GM19438 (cell line): ENCODE measurements around the gene USP6NL.

Source experiments
- ATAC-seq: cut with Tn5 transposase; IDR thresholded peaks from one replicate; pipeline ENCODE4 v1.9.1; 2021; ENCODE audit warnings: low read depth; ENCODE audit not compliant: unreplicated experiment

The USP6NL gene

DNA sequence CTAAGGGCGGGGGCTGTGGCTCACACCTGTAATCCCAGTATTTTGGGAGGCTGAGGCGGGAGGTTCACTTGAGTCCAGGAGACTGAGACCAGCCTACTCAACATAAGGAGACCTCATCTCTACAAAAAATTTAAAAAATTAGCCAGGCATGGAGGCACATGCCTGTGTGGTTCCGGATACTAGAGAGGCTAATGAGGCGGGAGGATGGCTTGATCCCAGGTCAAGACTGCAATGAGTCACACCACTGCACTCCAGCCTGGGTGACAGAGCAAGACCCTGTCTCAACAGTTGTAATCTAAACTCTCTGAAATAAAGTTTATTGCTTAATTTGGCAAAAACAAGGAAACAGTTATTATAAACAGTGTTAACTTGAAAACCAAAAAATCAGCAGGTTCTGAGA, 123.3 kb downstream of the USP6NL start:
- ATAC-seq, result no peak

DNA sequence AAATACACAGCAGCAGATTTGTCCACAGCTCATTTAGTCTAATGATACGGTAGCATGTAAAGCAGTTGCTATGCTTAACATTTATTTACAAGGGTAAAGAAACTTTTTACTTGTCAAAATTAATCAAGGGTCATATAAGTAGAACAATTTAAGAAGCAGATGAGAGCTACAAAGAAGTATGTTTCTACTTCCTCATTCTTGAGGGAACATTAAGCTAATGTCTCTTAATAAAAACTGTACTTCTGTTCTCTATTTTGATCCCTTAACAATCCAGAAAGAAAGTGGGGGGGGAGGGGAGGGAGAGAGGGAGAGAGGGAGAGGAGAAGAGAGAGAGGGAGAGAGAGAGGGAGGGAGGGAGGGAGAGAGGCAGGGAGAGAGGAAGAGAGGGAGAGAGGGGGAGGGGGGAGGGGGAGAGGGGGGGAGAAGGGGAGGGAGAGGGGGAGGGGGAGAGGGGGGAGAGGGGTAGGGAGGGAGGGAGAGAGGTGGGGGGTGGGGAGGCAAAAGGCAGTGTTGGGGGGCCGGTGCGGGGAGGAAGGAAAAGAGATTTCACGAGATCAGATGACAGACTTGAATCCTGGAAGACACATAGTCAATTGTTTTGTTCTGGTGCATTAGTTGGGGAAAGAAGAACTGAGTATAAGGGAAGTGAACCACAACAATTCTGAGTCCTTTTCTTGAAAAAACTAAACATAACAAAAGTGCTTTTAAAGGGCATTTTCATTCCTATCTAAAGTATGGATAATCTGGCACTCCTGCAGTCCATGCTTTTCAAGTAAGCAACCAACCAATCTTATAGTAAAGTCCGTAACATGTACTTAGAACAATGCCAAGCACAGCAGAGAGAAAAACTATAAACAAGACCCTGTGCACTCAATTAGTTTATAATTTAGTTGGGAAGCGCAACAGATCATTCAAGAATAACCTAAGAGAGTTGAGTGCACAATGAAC, 128.0 kb downstream of the USP6NL start:
- no peak for ATAC-seq

DNA sequence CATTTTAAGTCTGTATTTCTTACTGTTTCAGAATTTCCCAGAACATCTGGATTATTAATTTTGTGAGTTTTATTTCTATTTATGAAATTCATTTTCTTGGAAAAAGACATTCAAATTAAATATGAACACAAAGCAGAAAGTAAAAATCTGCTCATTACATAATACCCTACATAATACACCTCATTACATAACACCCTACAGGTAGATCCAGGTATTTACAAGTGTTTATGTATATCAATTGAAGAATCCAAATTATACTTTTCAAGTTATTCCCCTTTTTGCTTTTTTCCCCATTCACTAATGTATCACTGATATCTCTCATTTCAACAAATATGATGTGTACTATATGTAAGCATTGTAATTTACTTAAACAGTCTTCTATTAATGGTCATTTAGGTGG, 129.1 kb downstream of the USP6NL start:
- no peak for ATAC-seq

DNA sequence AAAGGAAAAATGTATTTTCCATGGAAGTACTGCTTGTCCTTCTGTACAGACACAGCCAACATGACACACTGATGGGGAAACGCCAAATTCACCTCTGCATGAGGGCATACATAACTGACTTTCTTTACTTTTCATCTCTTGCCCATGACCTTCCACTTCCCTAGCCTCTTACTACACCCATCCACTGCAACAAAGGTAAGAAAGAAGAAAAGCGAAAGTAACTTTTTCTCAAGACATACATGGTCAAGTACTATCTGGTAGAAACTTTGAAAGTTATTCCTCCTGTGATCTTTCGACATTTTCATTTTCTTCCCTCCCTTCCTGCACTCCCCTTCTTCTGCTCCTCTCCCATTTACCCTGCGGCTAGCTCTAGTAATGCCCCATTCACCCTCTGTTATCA, 130.8 kb downstream of the USP6NL start:
- ATAC-seq, result no peak

- no peak for ATAC-seq
Measured at GRCh38 chr10:11479300-11479699, 132.2 kb downstream of the USP6NL start.

GRCh38 chr10:11478807-11479206, 132.6 kb downstream of the USP6NL start:
- ATAC-seq, result no peak

DNA sequence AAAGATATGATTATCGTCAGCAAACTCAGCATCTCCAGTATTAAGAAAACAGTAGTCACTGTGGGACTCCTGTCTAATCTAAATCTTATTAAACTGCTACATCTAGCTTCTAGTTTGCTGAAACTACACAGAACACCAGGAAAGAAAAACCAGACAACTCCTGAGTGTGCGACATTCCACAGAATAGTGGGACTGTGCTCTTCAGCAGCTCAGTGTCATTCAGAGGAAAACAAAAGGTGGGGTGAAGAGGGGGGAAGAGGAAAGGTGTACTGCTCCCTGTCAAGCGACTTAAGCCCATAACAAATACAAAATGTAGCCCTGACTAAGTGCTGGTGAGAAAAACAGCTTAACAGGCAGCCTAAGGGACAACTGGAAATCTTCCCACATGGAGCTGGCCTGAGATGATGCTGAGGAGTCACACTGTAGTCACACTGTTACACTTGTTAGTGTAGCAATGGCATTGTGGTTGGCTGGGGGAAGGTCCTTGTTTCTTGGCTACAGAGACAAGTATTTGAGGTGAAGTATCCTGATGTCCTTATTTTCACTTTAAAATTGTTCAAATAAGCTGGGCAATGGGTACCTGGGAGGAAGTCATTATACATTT, 135.5 kb downstream of the USP6NL start:
- no peak for ATAC-seq

DNA sequence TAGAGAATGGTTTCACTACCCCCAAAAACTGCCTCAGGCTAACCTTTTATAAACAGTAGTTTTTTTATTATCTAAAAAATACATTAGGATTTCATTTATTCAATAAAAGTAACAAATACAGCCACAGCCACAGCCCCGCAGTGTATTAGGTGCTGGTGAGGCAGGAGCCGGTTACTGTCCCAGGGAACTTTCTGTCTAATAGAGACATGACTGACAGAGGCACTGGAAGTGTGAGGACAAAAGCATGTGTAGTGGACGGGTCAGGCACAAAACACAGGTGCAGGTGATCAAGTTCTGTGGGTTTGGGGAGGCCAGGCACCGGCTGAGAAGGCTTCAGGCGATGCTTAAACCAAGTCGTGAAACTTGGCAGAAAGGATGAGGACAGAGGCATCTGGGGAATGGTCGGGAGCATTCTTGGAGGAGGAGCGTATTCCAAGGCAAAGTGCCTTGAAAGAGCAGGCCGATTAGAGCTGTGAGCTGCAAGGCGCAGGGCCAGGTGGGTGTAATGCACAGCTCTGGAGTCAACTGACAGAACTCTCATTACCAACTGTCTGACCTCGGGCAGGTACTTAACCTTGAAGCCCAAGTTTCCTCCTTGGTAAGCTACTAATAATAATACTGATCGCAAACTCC, 138.2 kb downstream of the USP6NL start:
- no peak for ATAC-seq

- ATAC-seq, result peak; percentile 76
Measured at GRCh38 chr10:11472158-11472753, 139.2 kb downstream of the USP6NL start.

DNA sequence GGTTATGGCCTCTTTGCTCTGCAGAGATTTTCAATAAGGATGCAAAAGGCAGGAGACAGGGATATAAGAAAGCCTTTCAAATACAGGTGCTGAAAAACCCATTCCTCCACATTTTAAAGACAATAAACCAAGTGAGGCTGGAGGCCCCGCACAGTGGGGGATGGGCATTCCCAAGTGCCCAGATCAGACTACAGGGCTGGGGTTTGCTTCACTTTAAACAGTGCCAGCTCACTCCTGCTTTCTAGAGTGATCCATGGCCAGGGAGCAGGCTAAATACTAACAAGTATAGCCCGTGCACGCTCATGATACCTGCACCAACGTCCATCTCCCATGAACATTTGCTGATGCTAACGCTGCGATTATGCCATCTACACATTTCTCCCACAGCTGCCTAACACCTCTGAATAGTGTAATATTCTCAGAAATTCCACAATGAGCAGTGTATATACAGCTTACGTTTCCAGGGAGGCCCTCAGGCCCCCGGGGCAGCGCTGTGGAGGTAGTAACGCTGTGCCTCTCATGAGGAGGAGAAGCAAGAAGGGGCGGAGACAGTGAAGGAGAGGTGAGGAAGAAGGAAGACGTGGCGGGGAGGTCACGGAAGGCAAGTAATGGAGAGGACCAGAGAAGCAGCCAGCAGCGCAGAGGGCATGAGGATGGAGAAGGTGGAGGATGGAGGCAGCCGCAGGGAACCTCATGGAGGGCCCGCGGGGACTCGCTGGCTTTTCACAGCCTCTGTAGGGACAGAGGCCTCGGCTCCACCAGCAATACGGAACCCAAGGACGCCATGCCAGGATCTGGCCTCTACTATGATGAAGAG, 141.7 kb downstream of the USP6NL start:
- ATAC-seq, result no peak

GRCh38 chr10:11468126-11468742, 143.2 kb downstream of the USP6NL start:
- no peak for ATAC-seq

- no peak for ATAC-seq
Measured at GRCh38 chr10:11465406-11465805, 146.0 kb downstream of the USP6NL start.

GRCh38 chr10:11463111-11463510, 148.3 kb downstream of the USP6NL start:
- no peak for ATAC-seq

DNA sequence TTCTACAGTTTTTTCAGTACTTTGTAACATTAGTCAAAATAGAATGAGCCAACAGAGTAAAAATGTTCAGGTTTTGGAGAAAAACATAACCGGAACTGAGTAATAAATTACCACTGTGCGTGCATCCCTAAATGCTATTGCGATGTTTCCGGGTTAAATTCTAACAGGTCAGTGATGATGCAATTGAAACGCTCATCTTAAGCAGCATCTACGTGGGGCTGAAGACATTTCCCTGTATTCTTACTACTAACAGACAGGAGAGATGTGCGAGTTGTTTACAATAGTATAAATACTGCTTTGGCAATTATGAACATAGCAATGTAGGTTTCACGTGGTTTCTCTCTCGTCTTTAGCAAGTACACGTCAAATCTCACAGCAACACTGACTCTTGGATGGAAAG, 149.4 kb downstream of the USP6NL start:
- no peak for ATAC-seq

- no peak for ATAC-seq
Measured at GRCh38 chr10:11457336-11457735, 154.1 kb downstream of the USP6NL start.

DNA sequence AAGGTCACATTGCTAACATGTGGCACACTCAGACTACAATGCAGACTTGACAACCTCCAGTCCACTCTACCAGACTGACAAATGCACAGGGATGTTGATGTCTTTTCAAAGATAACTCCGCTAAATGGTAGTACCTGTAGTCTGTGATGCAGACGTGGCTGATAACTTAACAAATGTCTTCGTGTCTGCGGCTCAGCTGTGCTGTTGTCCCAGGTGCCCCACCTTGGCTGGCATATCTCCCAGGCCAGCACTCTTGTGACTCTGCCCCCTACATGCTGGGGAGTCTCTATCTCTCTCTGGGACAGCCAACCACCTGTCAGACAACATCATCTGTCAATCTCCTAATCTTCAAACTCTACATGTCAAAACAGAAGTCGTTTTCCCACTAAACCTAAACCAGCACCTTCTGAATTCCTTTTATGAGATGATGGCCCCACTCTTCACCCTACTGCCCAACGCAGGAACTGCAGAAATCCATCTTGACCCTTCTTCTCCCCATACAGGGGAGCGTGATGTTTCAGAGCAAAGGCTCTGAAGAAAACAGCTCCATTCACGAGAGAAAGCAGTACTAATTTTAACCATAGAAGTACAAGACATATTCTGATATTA, 156.4 kb downstream of the USP6NL start:
- no peak for ATAC-seq

DNA sequence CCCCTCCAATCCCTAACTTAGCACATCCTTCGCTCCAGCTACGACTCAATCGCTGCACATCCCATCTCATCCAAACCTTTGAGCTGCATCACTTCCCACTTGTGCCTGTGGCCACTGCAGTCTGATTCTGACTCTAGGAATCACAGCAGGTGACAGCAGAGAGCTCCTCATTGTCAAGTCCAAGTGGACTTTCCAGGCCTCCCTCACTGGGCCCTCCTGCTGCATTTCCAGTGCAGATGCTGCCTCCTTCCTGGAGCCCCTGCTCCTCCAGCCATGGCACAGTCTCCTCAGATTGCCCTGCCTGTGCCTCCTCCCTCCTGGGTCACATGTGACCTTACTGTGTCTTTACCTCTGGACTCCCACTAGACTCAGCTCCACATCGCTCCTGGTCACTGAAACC, 157.3 kb downstream of the USP6NL start:
- ATAC-seq, result no peak

DNA sequence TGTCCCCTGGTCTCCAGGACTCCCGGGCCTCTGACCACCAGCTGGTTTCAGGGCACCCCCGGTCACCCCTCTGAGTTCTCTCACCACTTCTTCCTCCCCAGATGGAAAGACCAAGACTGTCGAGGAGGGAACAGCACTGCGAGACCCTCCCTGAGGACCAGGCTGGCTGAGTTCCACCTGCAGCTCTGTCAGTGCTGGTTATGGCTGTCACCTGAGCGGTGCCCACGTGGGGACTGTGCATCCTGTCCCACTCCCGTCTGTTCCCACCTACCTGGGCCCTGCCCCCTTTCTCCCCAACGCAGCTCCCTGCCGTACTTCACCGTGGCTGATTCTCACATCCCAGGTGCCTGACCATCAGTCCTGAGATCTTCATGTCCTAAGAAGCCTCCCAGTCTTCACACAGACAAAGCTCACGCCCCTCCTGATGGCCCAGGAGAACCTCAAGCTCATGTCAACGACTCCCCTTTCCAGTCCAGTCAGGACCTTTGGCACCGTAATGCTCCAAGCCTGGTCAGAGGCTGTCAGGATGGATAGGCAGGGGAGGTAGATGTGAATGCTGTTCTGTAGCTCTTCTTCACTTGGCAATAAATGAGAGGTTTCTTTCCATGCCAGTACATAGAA, 159.7 kb downstream of the USP6NL start:
- no peak for ATAC-seq

- no peak for ATAC-seq
Measured at GRCh38 chr10:11450427-11450826, 161.0 kb downstream of the USP6NL start.
